ENCODE data around the gene UMAD1.

Gene UMAD1

GRCh38 chr7:7750571-7751242 lies 110.2 kb downstream of the UMAD1 start:
- H3K9me3 ChIP-seq (ENCODE audit: low read length): no peaks in the 10 kb centered on the region
- H3K27me3 ChIP-seq (ENCODE audit: insufficient read depth, low read length): no peaks in the 10 kb centered on the region
- peaks cover 6% of the 10 kb centered on the region for H3K4me1 ChIP-seq (ENCODE audit: insufficient read depth, low read length)
- H3K4me3 ChIP-seq (ENCODE audit: low read length): no peak overlapping the region
- no peaks in the 10 kb centered on the region for H3K36me3 ChIP-seq (ENCODE audit: insufficient read depth, low read length)
- H2AFZ ChIP-seq (ENCODE audit: low read depth, low read length): no peak overlapping the region

GRCh38 chr7:7751243-7752092 lies 110.9 kb downstream of the UMAD1 start:
- Histone ChIP-seq H3K4me3 (ENCODE audit: low read length) (no peak overlapping the region), H3K4me1 (ENCODE audit: insufficient read depth, low read length) (peaks cover 6% of the 10 kb centered on the region), H2AFZ (ENCODE audit: low read depth, low read length) (no peak overlapping the region), H3K27me3 (ENCODE audit: insufficient read depth, low read length) (no peaks in the 10 kb centered on the region), H3K36me3 (ENCODE audit: insufficient read depth, low read length) (no peaks in the 10 kb centered on the region), H3K9me3 (ENCODE audit: low read length) (no peaks in the 10 kb centered on the region)

GRCh38 chr7:7756577-7756976 lies 116.0 kb downstream of the UMAD1 start:
- no peaks in the 10 kb centered on the region for H3K9me3 ChIP-seq (ENCODE audit: low read length)
- H3K4me3 ChIP-seq (ENCODE audit: low read length): no peak overlapping the region
- no peaks in the 10 kb centered on the region for H3K36me3 ChIP-seq (ENCODE audit: insufficient read depth, low read length)
- H3K27me3 ChIP-seq (ENCODE audit: insufficient read depth, low read length): no peaks in the 10 kb centered on the region
- no peaks in the 10 kb centered on the region for H3K4me1 ChIP-seq (ENCODE audit: insufficient read depth, low read length)
- no peak overlapping the region for H2AFZ ChIP-seq (ENCODE audit: low read depth, low read length)

GRCh38 chr7:7757576-7757975 lies 117.0 kb downstream of the UMAD1 start:
- no peak overlapping the region for H3K4me3 ChIP-seq (ENCODE audit: low read length)
- no peaks in the 10 kb centered on the region for H3K4me1 ChIP-seq (ENCODE audit: insufficient read depth, low read length)
- H3K27me3 ChIP-seq (ENCODE audit: insufficient read depth, low read length): no peaks in the 10 kb centered on the region
- no peaks in the 10 kb centered on the region for H3K9me3 ChIP-seq (ENCODE audit: low read length)
- no peak overlapping the region for H2AFZ ChIP-seq (ENCODE audit: low read depth, low read length)
- H3K36me3 ChIP-seq (ENCODE audit: insufficient read depth, low read length): no peaks in the 10 kb centered on the region

- no peak overlapping the region for H2AFZ ChIP-seq (ENCODE audit: low read depth, low read length)
- H3K9me3 ChIP-seq (ENCODE audit: low read length): no peaks in the 10 kb centered on the region
- no peak overlapping the region for H3K4me3 ChIP-seq (ENCODE audit: low read length)
- no peaks in the 10 kb centered on the region for H3K4me1 ChIP-seq (ENCODE audit: insufficient read depth, low read length)
- H3K36me3 ChIP-seq (ENCODE audit: insufficient read depth, low read length): no peaks in the 10 kb centered on the region
- H3K27me3 ChIP-seq (ENCODE audit: insufficient read depth, low read length): no peaks in the 10 kb centered on the region
These were observed 120.9 kb downstream of the UMAD1 start for GRCh38 chr7:7761340-7761973.

DNA sequence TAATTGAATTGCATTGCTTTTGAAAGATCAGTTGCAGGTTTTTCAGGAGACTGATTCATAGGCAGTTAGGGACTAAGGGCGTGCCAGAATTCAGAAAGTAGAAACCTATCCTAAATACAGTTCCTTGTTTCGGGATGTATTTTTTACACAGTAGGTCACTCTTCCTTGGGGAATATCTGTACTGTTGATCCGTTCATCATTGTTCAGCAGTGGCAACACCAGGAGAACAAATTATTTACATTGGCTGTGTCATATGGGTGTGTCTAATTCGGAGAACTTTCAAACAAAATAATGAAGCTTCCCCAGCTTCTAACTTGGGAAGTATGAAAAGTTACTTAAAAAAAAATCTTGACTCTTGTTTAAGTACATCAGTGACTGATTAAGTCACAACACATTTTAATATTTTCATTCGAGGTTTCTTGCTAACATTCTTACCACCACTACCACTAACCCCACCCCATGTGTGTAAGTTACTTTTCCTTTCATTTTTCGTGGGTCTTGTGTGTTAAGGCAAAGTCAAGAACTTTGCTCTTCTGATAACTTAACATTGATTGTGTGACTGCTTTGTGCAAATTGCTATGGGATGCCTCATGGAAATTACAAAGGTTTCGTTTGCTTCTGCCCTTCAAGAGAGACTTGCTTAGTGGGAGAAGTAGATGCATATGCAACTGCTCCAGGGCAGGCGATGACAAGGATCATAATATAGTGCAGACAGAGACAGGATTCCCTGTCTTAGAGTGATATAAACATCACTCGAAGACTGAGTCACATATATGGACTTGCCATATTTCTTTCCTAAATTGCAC lies 121.6 kb downstream of the UMAD1 start:
- Histone ChIP-seq H3K27me3 (ENCODE audit: insufficient read depth, low read length) (no peaks in the 10 kb centered on the region), H3K9me3 (ENCODE audit: low read length) (no peaks in the 10 kb centered on the region), H3K36me3 (ENCODE audit: insufficient read depth, low read length) (no peaks in the 10 kb centered on the region), H3K4me3 (ENCODE audit: low read length) (no peak overlapping the region), H3K4me1 (ENCODE audit: insufficient read depth, low read length) (no peaks in the 10 kb centered on the region), H2AFZ (ENCODE audit: low read depth, low read length) (no peak overlapping the region)

DNA sequence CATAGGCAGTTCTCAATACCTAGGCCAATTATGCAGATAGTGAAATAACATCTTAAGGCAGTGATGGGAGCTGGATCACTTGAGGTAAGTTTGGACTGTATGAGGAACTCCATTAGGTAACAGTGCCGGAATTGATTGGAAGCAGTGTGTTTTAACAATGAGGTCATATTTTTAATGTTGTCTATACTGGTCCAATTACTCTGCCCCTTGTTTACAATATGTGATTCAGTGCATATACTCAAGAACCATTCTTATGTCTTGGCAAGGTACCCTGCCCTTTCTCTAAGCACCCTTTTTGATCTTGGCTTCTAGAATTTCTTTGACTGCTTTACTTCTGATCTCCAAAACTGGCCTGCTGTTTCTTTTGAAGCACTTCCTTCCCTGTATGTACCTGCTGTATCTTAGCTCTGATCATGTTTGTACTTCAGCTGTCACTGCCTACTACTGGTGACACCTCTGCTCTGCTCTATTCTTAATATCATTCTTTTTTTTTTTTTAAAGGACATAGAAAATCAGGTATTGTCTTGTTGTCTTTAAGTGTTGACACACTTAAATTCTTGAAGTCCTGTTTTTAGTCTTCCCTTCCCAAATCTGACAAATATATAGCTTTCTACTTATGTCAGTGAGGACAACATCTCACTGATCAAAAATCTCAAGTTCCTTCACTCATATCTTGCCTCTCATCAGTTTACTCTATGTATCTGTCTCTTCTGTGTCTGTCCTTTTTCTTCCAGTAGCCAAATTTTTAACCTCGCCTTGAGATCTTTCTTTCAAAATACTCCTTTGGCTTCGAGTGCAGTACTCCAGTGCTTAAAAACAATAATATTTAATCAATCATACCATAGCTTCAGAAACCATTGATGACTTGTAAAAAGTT lies 124.2 kb downstream of the UMAD1 start:
- Histone ChIP-seq H3K4me1 (ENCODE audit: insufficient read depth, low read length) (peaks cover 4% of the 10 kb centered on the region), H3K36me3 (ENCODE audit: insufficient read depth, low read length) (no peaks in the 10 kb centered on the region), H3K9me3 (ENCODE audit: low read length) (no peaks in the 10 kb centered on the region), H3K27me3 (ENCODE audit: insufficient read depth, low read length) (no peaks in the 10 kb centered on the region), H3K4me3 (ENCODE audit: low read length) (no peak overlapping the region), H2AFZ (ENCODE audit: low read depth, low read length) (no peak overlapping the region)

DNA sequence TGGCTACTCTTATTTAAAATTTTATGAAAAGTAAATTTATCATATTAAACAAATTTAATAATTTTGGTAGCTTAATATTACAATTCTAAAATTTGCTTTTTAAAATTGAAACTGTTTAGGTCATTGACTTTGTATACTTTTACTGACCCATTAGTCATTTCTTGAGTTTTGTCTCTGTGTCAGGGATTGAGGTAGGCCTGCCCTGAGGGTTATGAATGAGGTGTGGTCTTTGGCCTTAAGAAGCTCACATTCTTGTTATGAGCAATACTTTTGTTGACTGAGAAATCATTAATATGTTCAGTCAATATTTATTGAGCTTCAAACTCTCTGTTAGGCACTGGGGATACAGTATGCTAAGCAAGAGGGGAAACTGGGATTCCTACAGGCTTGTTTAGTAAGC lies 124.9 kb downstream of the UMAD1 start:
- Histone ChIP-seq H3K36me3 (ENCODE audit: insufficient read depth, low read length) (no peaks in the 10 kb centered on the region), H2AFZ (ENCODE audit: low read depth, low read length) (no peak overlapping the region), H3K9me3 (ENCODE audit: low read length) (no peaks in the 10 kb centered on the region), H3K27me3 (ENCODE audit: insufficient read depth, low read length) (no peaks in the 10 kb centered on the region), H3K4me3 (ENCODE audit: low read length) (no peak overlapping the region), H3K4me1 (ENCODE audit: insufficient read depth, low read length) (peaks cover 4% of the 10 kb centered on the region)

DNA sequence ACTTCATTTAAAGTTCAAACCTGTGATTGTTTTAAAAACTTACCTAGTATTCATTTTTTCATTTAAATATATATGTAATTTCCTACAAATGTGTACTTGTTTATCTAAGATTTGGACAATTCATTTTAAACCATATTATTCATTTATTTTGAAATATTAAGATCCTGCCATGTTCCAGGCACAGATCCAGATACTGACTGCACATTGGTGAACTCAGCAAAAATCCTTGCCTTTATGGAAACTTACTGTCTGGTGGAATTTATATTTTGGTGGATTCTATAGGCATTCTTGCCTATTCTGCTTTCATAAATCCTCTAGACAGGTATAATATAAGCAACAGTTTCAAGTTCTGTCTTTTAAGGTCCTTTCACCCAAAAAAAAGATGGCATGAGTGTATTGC lies 126.1 kb downstream of the UMAD1 start:
- Histone ChIP-seq H2AFZ (ENCODE audit: low read depth, low read length) (no peak overlapping the region), H3K9me3 (ENCODE audit: low read length) (no peaks in the 10 kb centered on the region), H3K36me3 (ENCODE audit: insufficient read depth, low read length) (no peaks in the 10 kb centered on the region), H3K4me1 (ENCODE audit: insufficient read depth, low read length) (peaks cover 4% of the 10 kb centered on the region), H3K4me3 (ENCODE audit: low read length) (no peak overlapping the region), H3K27me3 (ENCODE audit: insufficient read depth, low read length) (no peaks in the 10 kb centered on the region)

GRCh38 chr7:7768977-7769709 lies 128.6 kb downstream of the UMAD1 start:
- H2AFZ ChIP-seq (ENCODE audit: low read depth, low read length): no peak overlapping the region
- H3K4me3 ChIP-seq (ENCODE audit: low read length): no peak overlapping the region
- peaks cover 15% of the 10 kb centered on the region for H3K4me1 ChIP-seq (ENCODE audit: insufficient read depth, low read length)
- H3K9me3 ChIP-seq (ENCODE audit: low read length): no peaks in the 10 kb centered on the region
- no peaks in the 10 kb centered on the region for H3K36me3 ChIP-seq (ENCODE audit: insufficient read depth, low read length)
- H3K27me3 ChIP-seq (ENCODE audit: insufficient read depth, low read length): no peaks in the 10 kb centered on the region

GRCh38 chr7:7769710-7770627 lies 129.4 kb downstream of the UMAD1 start:
- H3K9me3 ChIP-seq (ENCODE audit: low read length): no peaks in the 10 kb centered on the region
- peaks cover 15% of the 10 kb centered on the region for H3K4me1 ChIP-seq (ENCODE audit: insufficient read depth, low read length)
- no peaks in the 10 kb centered on the region for H3K27me3 ChIP-seq (ENCODE audit: insufficient read depth, low read length)
- H2AFZ ChIP-seq (ENCODE audit: low read depth, low read length): no peak overlapping the region
- H3K4me3 ChIP-seq (ENCODE audit: low read length): no peak overlapping the region
- no peaks in the 10 kb centered on the region for H3K36me3 ChIP-seq (ENCODE audit: insufficient read depth, low read length)

Data from neuron (in vitro differentiated cells).